RCC 7860 (cell line): ENCODE results near the gene EMC8.
A peak's percentile ranks its signal among the peaks of the same experiment; 100 is the strongest.
"Not testable (repeated sequence)": the region's sequence is repeated elsewhere in the genome, so short reads cannot be mapped to it uniquely, and the experiment has no call there.

Experiments
- DNase-seq: peaks from one replicate; pipeline ENCODE4 v3.0.0-alpha.2; 2015; ENCODE audit warnings: low spot score
- FAIRE-seq: peaks from 2 replicates; lab custom pipeline; 2012; peaks lifted over from hg19 to GRCh38; lab: Jason Lieb, UNC

EMC8 gene

GRCh38 chr16:85799497-85800320 is at the start of gene EMC8, which contains the start of gene COX4I1:
Gene EMC8 (minus strand): TSS chr16:85799544. CDS start chr16:85799295, 249 bp downstream.
Gene COX4I1 (plus strand): TSS chr16:85799695. CDS start chr16:85801206, 1,511 bp downstream.
- DNase-seq: peak; percentile 82
- FAIRE-seq: peak; percentile 21

DNA sequence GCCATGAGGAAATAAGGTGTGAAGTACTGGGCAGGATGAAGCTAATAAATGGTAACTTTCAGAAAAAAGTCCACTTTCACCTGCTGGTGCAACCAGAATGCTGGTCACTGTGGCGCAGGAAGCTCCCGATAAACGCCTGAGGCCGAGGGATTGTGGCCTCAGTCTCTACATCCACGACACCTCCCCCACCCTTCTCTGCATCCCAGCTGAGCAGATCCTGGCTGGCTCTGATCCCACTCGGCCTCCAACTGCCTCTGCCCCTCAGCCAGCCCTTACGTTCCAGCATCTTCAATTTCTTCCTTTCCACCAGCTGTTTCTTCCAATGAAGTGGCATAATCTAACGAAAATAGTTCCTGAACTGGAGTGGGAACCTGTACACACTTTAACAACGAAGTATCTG is 49.6 kb upstream of the EMC8 start:
- FAIRE-seq: no peak
- no peak for DNase-seq

DNA sequence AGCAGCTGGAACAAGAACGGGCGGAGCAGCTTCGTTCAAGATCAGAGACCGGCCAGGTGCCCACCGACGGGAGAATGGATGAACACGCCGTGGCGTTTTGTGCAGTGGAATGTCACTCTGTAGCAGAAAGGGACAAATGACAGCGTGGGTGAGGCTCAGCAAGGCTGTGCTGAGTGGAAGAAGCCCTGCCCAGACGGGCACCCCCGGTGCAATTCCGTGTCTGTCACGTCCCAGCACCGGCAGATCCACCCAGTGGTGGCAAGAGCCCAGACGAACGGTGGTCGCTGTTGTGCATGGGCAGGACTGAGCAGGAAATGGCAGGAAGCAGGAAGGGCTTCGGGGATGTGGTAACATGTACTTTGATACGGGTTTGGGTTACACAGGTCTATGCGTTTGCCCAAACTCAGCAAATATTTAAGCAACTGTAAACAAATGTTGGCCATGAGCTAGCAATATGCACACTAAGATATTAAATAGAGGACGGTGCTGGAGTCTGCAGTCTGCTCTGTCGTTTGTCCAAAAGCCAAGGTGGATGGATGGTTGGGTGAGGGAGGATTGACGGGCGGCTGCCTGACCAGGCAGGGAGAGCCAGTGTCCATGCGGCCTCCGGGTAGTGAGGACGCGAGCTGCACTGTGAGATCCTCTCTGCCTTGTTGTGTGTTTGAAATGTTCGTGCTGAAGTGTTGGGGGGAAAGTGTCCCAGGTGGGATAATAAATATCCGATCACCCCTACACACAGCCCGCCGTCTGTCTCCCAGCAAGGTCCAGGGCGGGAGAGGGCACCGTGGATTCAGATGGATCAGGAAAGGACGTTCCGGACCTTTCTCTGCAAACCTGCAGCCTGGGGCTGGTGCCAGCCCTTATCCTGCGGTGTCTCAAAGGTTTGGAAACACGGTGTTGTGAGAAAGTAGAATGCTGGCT is 48.6 kb upstream of the EMC8 start:
- no peak for FAIRE-seq
- no peak for DNase-seq

- no peak for FAIRE-seq
- DNase-seq: no peak
These were observed 47.7 kb upstream of the EMC8 start for GRCh38 chr16:85847036-85847435.

DNA sequence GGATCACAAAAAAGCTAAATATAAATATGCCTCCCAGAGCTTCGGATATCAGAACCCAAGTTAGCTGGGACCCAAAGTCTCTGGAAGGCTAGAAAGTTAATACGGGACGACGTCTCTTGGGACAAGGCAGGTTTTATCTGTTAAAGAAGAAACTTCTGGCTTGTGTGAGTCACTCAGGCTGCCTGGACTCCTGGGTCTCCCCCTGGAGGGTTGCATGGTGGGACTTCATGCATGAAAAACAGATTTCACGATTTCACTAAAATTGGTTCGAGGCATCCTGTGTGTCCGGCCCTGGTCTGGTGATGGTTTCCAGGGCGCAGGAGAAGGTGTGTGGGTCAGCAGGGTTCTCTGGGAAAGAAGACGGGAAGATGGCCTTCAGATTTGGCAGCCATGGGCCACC is 47.1 kb upstream of the EMC8 start:
- DNase-seq (no peak), FAIRE-seq (no peak)

DNA sequence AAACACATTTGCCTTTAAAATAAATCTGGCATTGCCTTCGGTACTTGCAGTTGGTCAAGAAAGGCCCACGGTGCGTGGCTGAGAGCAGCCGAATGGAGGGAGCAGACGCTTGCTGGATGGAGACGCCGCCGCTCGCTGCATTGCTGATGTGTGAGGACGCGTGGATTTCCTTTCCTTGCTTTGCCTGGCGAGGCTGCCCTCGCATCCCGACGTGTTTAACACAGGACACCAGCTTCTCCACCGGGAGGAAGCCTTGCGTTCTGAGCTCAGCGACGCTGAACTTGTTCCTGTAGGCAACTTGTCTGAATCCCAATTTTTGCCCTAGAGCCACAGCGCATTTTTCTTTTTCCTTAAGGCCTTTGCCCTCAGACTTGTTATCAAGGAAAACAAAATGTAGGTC is 45.9 kb upstream of the EMC8 start:
- FAIRE-seq (no peak), DNase-seq (no peak)

DNA sequence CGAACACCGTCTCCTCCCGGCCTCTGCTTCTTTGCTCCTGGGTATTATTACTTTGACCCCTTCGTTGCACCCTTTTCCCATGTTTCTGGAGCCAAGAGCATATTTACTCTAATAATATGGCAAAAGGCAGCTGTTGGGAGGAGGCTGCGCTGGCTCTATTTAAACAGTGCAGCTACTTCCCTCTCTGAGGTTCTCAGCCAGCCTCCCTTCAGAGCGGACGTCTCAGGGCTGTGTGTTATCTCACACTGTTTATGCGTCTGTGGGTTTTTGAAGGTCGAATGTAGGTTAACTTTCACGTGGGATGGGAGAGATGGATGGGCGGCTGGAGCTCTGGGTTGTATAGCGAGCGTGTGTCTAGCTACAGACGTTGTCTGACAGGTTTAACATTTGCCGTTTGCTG is 45.4 kb upstream of the EMC8 start:
- no peak for DNase-seq
- FAIRE-seq: no peak

GRCh38 chr16:85844169-85844481 is 44.8 kb upstream of the EMC8 start:
- FAIRE-seq (no peak), DNase-seq (no peak)

DNA sequence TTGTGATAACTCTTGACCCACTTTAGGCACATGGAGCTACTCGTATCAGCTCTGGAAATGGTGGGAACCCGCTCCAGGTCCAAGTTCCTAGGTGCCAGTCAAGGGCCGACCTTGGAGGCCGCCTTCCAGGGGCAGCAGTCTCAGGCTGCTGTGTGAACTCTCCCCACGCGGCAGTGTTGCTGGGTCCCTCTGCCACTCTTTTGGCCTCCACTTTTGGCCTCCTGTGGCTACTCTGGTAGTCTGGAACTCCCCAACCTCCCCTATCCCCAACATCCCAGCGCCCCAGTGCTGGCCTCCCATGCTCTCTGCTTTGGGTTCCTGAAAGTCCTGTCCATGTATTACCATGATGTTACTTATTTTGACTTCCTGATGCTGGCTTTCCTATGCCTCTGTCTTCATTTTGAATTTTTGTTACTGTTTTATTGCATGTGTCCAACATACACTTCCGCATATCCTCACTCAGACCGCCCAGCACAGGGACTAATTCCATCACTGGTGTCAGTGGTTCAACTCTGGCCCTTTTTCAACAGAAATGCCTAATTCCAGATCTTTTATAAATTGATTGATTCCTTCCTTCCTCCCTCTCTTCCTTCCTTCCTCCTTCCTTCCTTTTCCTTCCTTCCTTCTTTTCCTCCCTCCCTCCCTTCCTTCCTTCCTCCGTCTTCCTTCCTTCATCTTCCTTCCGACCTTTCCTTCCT is 44.3 kb upstream of the EMC8 start:
- FAIRE-seq (no peak), DNase-seq (no peak)

- DNase-seq: no peak
- FAIRE-seq: no peak
These were observed 43.5 kb upstream of the EMC8 start for GRCh38 chr16:85842848-85843247.

DNA sequence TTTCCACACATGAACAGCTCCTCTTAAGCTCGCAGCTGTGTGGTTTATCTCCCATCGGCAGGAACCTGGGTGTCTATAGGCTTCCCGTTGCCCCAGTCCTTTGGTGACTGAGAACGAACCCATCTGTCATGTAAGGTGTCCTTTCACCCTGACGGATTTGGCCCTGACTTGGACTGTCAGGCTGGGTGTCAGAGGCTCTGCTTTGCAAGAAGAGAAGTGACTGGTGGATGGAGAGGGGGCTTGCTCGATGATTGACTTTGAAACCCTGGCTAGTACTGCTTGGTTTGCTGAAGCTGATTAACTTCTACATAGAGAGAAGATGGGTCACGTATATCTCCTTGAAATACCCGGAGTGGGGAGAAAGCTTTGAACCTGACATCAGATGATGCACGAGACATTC is 43.1 kb upstream of the EMC8 start:
- no peak for FAIRE-seq

GRCh38 chr16:85840801-85841200 is 41.5 kb upstream of the EMC8 start:
- DNase-seq (no peak), FAIRE-seq (no peak)

More for the DNA sequence above, 43.1 kb upstream of the EMC8 start:
- DNase-seq: no peak

DNA sequence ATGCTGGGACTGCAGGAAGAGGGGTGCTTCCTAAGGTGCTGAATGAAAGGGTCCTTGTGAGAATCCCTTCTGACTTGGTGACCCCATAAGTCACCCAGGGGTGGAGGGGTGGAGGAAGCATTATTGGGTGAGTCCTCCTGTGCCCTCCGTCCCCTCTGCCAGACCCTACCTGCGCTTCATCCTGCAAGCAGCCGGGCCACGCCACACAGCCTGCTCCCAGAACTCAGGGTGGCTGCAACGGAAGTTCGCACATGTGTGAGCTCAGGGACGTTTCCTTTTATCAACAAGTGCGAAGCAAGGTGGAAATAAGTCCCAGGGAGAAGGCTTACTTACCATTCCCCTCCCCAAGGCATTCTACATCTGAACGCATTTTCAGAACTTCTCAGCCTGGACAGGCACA is 41.1 kb upstream of the EMC8 start:
- DNase-seq (no peak), FAIRE-seq (no peak)

DNA sequence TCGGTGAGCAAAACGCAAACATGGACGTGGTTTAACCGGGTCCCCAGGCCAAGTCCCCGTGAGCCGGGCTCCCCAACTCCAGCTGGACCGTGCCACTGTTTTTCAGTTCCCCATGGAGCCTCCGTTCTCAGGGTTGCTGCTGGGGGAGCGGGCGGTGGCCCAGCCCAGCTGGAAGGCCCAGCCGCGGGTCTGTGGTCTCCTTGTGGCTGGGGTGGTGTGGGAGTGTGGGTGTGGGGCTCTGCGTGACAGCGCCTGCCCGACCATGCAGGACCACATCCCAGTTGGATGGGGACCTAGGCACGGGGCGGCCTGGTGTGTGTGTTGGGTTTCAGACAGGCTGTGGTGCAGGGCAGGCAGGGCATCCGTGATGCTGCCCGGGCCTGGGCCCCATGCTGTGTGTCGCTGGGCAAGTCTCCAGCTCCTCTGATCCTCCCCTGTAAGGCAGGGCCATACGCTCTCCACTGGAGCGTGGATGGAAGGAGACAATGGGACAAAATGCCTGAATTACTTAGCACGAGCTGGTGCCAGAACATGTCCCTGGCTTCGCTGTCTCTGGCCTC is 40.4 kb upstream of the EMC8 start:
- FAIRE-seq (no peak), DNase-seq (no peak)

- FAIRE-seq (no peak), DNase-seq (no peak)
These were observed 39.7 kb upstream of the EMC8 start for GRCh38 chr16:85838876-85839585.

GRCh38 chr16:85838381-85838780 is 39.0 kb upstream of the EMC8 start:
- no peak for FAIRE-seq
- no peak for DNase-seq

- not testable (repeated sequence) for FAIRE-seq, DNase-seq
These were observed 38.3 kb upstream of the EMC8 start for GRCh38 chr16:85837654-85838053.

DNA sequence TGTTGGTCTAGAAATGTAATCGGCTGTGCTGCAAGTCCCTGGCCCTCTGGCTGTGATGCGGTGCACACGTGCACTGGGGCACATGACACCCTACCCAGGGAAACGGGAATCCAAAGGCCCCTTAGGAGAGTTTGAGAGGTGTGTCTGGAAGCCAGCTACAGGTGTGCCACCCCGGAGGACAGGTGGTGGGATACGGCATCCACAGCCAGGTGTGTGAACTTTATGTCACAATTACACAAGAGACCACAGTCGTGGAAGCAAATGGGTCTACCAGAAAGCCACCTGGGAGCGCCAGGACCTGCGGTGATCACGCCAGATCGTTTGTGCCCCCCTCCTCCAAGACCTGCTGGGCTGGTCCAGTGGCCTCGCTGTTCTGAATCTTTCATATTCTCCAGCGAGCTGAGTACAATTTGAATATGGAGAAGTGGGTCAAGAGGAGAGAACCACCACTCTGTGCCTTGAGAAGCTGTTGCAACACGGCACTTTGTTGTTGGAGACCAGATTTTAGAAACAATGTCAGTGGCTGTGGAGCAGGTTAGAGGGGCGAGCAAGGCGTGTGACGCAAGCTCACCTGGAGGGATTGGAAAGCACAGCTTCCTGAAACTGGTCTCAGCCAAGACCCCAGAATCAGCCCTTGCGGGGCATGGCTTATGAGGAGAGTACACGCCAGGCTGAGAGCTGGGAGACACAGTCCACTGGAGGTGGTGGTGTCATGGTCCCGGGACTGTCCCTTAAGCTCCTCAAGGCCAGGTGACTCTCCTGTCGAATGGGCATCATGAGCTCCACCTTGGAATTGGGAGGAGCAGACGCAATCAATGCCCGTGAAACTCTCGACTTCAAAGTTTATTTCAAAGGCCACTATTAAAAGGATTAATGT is 37.6 kb upstream of the EMC8 start:
- DNase-seq: no peak

GRCh38 chr16:85835956-85836705 is 36.8 kb upstream of the EMC8 start:
- DNase-seq: no peak
- no peak for FAIRE-seq

More for the DNA sequence above, 37.6 kb upstream of the EMC8 start:
- FAIRE-seq: no peak
